ENCODE data around the gene LYZ. TPM values are rescaled to one million over a fixed set of nuclear protein-coding genes. Genes with fewer than 3 reads are reported as not detected.

The LYZ gene
- polyA plus RNA-seq, 2 of the 4 experiments (the other 2 are of a cell fraction) = 0.12 TPM; not detected in 1

GRCh38 chr12:69343357-69343756 lies 4.8 kb upstream of the LYZ start:
- H3K27ac ChIP-seq = no peak overlapping the region
- WGBS (ENCODE audit: missing lambda C conversion rate) = 59% methylated on average over 3 of the region's 3 CpGs
- DNase-seq (ENCODE audit: low read depth in 1 of 2, low spot score in 1 of 2) = no peak
- no peak overlapping the region for H3K4me3 ChIP-seq
- no peak; a peak in 1 of 6 replicates for ATAC-seq
- ChIA-PET CTCF (interaction anchor here (1.0 to 3.1 kb wide), 2 partner anchors 15 to 296 kb away, joined by 3 to 17 read pairs; no protein-coding TSS in a partner anchor), POLR2A (interaction anchor here (0.6 kb wide), 1 partner anchor 246 kb away, joined by 3 read pairs; no protein-coding TSS in a partner anchor)
- no peak overlapping the region for H3K4me2 ChIP-seq
- FAIRE-seq = no peak
- H3K9me3 ChIP-seq = no peaks in the 10 kb centered on the region
- no peaks in the 10 kb centered on the region for H3K4me1 ChIP-seq
- TF ChIP-seq REST (IDR thresholded peaks at IDR 0.05) (no peak), ZC3H11A (IDR thresholded peaks at IDR 0.05) (no peak), FOSL2 (IDR thresholded peaks at IDR 0.05) (no peak), FOSL2 (CRISPR knock-in tag; IDR thresholded peaks at IDR 0.05) (no peak), SMC3 (IDR thresholded peaks at IDR 0.05) (no peak), KDM5A (IDR thresholded peaks at IDR 0.05) (no peak), MAZ (IDR thresholded peaks at IDR 0.05; ENCODE audit: borderline replicate concordance, low read depth, low read length) (no peak), USF2 (IDR thresholded peaks at IDR 0.05) (no peak), TP53 (CRISPR knock-in tag; IDR thresholded peaks at IDR 0.05) (no peak), BCL3 (IDR thresholded peaks at IDR 0.05) (no peak), CBX8 (IDR thresholded peaks at IDR 0.05) (no peak), ESRRA (IDR thresholded peaks at IDR 0.05; ENCODE audit: borderline replicate concordance, low read length) (no peak), JUN (IDR thresholded peaks at IDR 0.05) (no peak)

- ATAC-seq = no peak
- no peaks in the 10 kb centered on the region for H3K9me3 ChIP-seq
- no peak overlapping the region for H3K4me3 ChIP-seq
- FAIRE-seq = no peak
- 52% methylated on average over 3 of the region's 3 CpGs for WGBS (ENCODE audit: missing lambda C conversion rate)
- no peaks in the 10 kb centered on the region for H3K4me1 ChIP-seq
- ChIA-PET POLR2A (interaction anchor here (0.6 kb wide), 1 partner anchor 245 kb away, joined by 3 read pairs; no protein-coding TSS in a partner anchor), CTCF (interaction anchor here (1.0 to 3.1 kb wide), 2 partner anchors 14 to 295 kb away, joined by 3 to 17 read pairs; no protein-coding TSS in a partner anchor)
- DNase-seq (ENCODE audit: low read depth in 1 of 2, low spot score in 1 of 2) = no peak
- H3K27ac ChIP-seq = no peak overlapping the region
- H3K4me2 ChIP-seq = no peak overlapping the region
- TF ChIP-seq ELK1 (IDR thresholded peaks at IDR 0.05; ENCODE audit: low read depth, low read length) (no peak), CEBPB (IDR thresholded peaks at IDR 0.05) (no peak), CBX2 (IDR thresholded peaks at IDR 0.05; ENCODE audit: borderline replicate concordance, low read depth) (no peak), RAD21 (conservative IDR thresholded peaks at IDR 0.05 in 1 of 2, IDR thresholded peaks at IDR 0.05 in 1 of 2) (no peak), NR3C1 (IDR thresholded peaks at IDR 0.05) (no peak), BCL3 (IDR thresholded peaks at IDR 0.05) (no peak), GATA3 (IDR thresholded peaks at IDR 0.05; ENCODE audit: borderline replicate concordance) (no peak), ZSCAN20 (CRISPR knock-in tag; IDR thresholded peaks at IDR 0.05) (no peak), RNF2 (IDR thresholded peaks at IDR 0.05; ENCODE audit: borderline replicate concordance, low read depth) (no peak), TFCP2L1 (CRISPR knock-in tag; IDR thresholded peaks at IDR 0.05) (no peak), HOXB13 (CRISPR knock-in tag; IDR thresholded peaks at IDR 0.05; ENCODE audit: low read depth) (no peak), KDM5A (IDR thresholded peaks at IDR 0.05) (no peak), TP53 (CRISPR knock-in tag; IDR thresholded peaks at IDR 0.05) (no peak), PBX3 (IDR thresholded peaks at IDR 0.05) (no peak), JUNB (IDR thresholded peaks at IDR 0.05) (no peak), HEYL (CRISPR knock-in tag; IDR thresholded peaks at IDR 0.05) (no peak), SREBF2 (IDR thresholded peaks at IDR 0.05) (no peak), NPAS2 (CRISPR knock-in tag; IDR thresholded peaks at IDR 0.05; ENCODE audit: borderline replicate concordance) (no peak)
These were observed 4.1 kb upstream of the LYZ start for GRCh38 chr12:69343885-69344612.

All from A549 (cell line).